Naive thymus-derived CD4-positive, alpha-beta T cell (primary cell): ENCODE data around the gene ESPNL. TPM values are rescaled to one million over a fixed set of nuclear protein-coding genes. Genes with fewer than 3 reads are reported as not detected.

ENCODE experiments used
- ATAC-seq: fragments of 150-1000 bp; cut with Tn5 transposase; 2 replicates; pipeline ENCODE4 v1.10.0; 2021; ENCODE audit warnings: mild to moderate bottlenecking, moderate library complexity
- CTCF ChIA-PET: fragments of 350-600 bp; sonication (Branson Sonifier 250); formaldehyde crosslinking; loops from one replicate; lab custom pipeline; 2021; ENCODE audit warnings: antibody characterized with exemption; lab: Charles Lee
- POLR2A ChIA-PET: fragments of 350-600 bp; sonication (Branson Sonifier 250); formaldehyde crosslinking; loops from one replicate; lab custom pipeline; 2021; ENCODE audit warnings: antibody characterized with exemption, inconsistent platforms; lab: Charles Lee
- DNase-seq, 9 donors: peaks; one replicate each; pipeline versions ENCODE4 v3.0.0 to v3.0.0-alpha.2; 2020 to 2022; ENCODE audit warnings: mixed read lengths in 1 of 9
- H3K27ac ChIP-seq: one replicate; pipeline ENCODE4 v1.7.0; 2013; ENCODE audit warnings: mild to moderate bottlenecking, low read depth, low read length, moderate library complexity
- H3K27me3 ChIP-seq, 2 donors: one replicate each; pipeline ENCODE4 v1.7.0; 2013; ENCODE audit warnings: low read length in 2 of 2, mild to moderate bottlenecking in 2 of 2, moderate library complexity in 2 of 2; ENCODE audit not compliant: control insufficient read depth in 2 of 2, insufficient read depth in 2 of 2
- H3K36me3 ChIP-seq, 3 experiments: 1 replicate in 2 of 3; 2 replicates in 1 of 3; pipeline ENCODE4 v1.7.0; 2013; ENCODE audit warnings: low read length in 3 of 3, mild to moderate bottlenecking in 3 of 3, moderate library complexity in 1 of 3; ENCODE audit not compliant: insufficient read depth in 3 of 3, control insufficient read depth in 2 of 3
- H3K4me1 ChIP-seq, 2 donors: one replicate each; pipeline ENCODE4 v1.7.0; 2013; ENCODE audit warnings: low read length in 2 of 2, mild to moderate bottlenecking in 2 of 2, moderate library complexity in 1 of 2; ENCODE audit not compliant: control insufficient read depth in 2 of 2, insufficient read depth in 2 of 2
- H3K4me3 ChIP-seq: 2 replicates; pipeline ENCODE4 v1.7.0; 2013; ENCODE audit warnings: mild to moderate bottlenecking, low read length
- H3K9me3 ChIP-seq, 3 experiments: 1 replicate in 2 of 3; 2 replicates in 1 of 3; pipeline ENCODE4 v1.7.0; 2013; ENCODE audit warnings: low read length in 3 of 3; ENCODE audit not compliant: control insufficient read depth in 2 of 3
- H3K27ac Mint-ChIP-seq, 9 donors: one replicate each; pipeline ENCODE4 v1.8.0; 2020 to 2022; ENCODE audit warnings: mixed read lengths in 9 of 9, mild to moderate bottlenecking in 8 of 9, moderate library complexity in 5 of 9, inconsistent platforms in 2 of 9
- H3K27me3 Mint-ChIP-seq, 5 donors: one replicate each; pipeline ENCODE4 v1.8.0; 2021 to 2022; ENCODE audit warnings: mixed read lengths in 5 of 5, mild to moderate bottlenecking in 1 of 5
- H3K36me3 Mint-ChIP-seq, 5 donors: one replicate each; pipeline ENCODE4 v1.8.0; 2020 to 2022; ENCODE audit warnings: mixed read lengths in 5 of 5, mild to moderate bottlenecking in 3 of 5, inconsistent platforms in 1 of 5
- H3K4me1 Mint-ChIP-seq, 7 donors: one replicate each; pipeline ENCODE4 v1.8.0; 2020 to 2022; ENCODE audit warnings: mixed read lengths in 7 of 7, mild to moderate bottlenecking in 3 of 7, inconsistent platforms in 1 of 7
- H3K4me3 Mint-ChIP-seq, 10 donors: one replicate each; pipeline ENCODE4 v1.8.0; 2020 to 2022; ENCODE audit warnings: mild to moderate bottlenecking in 10 of 10, mixed read lengths in 10 of 10, moderate library complexity in 6 of 10, inconsistent platforms in 2 of 10
- H3K9me3 Mint-ChIP-seq, 11 donors: one replicate each; pipeline ENCODE4 v1.8.0; 2020 to 2022; ENCODE audit warnings: mixed read lengths in 11 of 11, mild to moderate bottlenecking in 4 of 11, inconsistent platforms in 1 of 11, moderate library complexity in 1 of 11
- intact Hi-C, 2 donors: fragments of 100-400 bp; cut with micrococcal nuclease; formaldehyde crosslinking; loops; one replicate each; pipeline ENCODE4 v1.15.1; 2023
- polyA plus RNA-seq, 2 donors: library from polyadenylated mRNA; unstranded; fragments of 300-500 nt; fragmentation: Illumina TruSeq; gene quantifications; one replicate each; pipeline ENCODE4 v1.2.3, GENCODE V29; 2021
- total RNA-seq, 6 experiments: library from RNA in 5 of 6; stranded (reverse) in 5 of 6; gene quantifications; 1 replicate in 5 of 6; 2 replicates in 1 of 6; pipeline ENCODE4 v1.2.3 and lab custom pipeline; 2021 to 2026

The ESPNL gene
- total and polyA plus RNA-seq, 7 experiments from 2014 or later: 0.07 to 0.35 (median 0.31) TPM; not detected in 3

- Mint-ChIP-seq H3K4me3 (no peak overlapping the region), H3K27me3 (no peaks in the 10 kb centered on the region), H3K36me3 (peaks cover 0 to 13% (median 0%) of the 10 kb centered on the region in 5 donors), H3K4me1 (peaks cover 0 to 6% (median 0%) of the 10 kb centered on the region in 7 donors), H3K27ac (no peak overlapping the region), H3K9me3 (no peaks in the 10 kb centered on the region)
- Histone ChIP-seq H3K4me1 (no peaks in the 10 kb centered on the region), H3K9me3 (no peaks in the 10 kb centered on the region), H3K27me3 (no peaks in the 10 kb centered on the region), H3K36me3 (no peaks in the 10 kb centered on the region), H3K4me3 (no peak overlapping the region), H3K27ac (no peak overlapping the region)
- intact Hi-C loops: no loop called here
- peak in 1 of 9 donors; percentile 18 for DNase-seq
- ChIA-PET CTCF (no interaction called here), POLR2A (no interaction called here)
- ATAC-seq: no peak
These were observed 2.7 kb upstream of the ESPNL start for GRCh38 chr2:238097201-238097987.

- peaks cover 0 to 6% (median 0%) of the 10 kb centered on the region in 7 donors for H3K4me1 Mint-ChIP-seq
- H3K4me3 Mint-ChIP-seq: no peak overlapping the region
These were observed 1.9 kb upstream of the ESPNL start for GRCh38 chr2:238097988-238098871.

GRCh38 chr2:238098901-238099713 lies 1.0 kb upstream of the ESPNL start:
- ChIA-PET POLR2A (no interaction called here), CTCF (no interaction called here)
- Mint-ChIP-seq H3K36me3 (peaks cover 0 to 10% (median 0%) of the 10 kb centered on the region in 5 donors), H3K27me3 (no peaks in the 10 kb centered on the region), H3K27ac (peak overlapping the region in 2 of 9 donors; percentile 15 to 25), H3K4me1 (peaks cover 0 to 4% (median 0%) of the 10 kb centered on the region in 7 donors), H3K4me3 (no peak overlapping the region), H3K9me3 (no peaks in the 10 kb centered on the region)
- ATAC-seq (no peak), DNase-seq (peak in 2 of 9 donors; percentile 1 to 20)
- no peaks in the 10 kb centered on the region for H3K9me3 ChIP-seq
- intact Hi-C loops: no loop called here
- no peaks in the 10 kb centered on the region for H3K36me3 ChIP-seq
- H3K27ac ChIP-seq: no peak overlapping the region
- H3K27me3 ChIP-seq: no peaks in the 10 kb centered on the region
- no peak overlapping the region for H3K4me3 ChIP-seq
- no peaks in the 10 kb centered on the region for H3K4me1 ChIP-seq

More at GRCh38 chr2:238097988-238098871, 1.9 kb upstream of the ESPNL start:
- ATAC-seq: peak; percentile 88
- H3K36me3 ChIP-seq: no peaks in the 10 kb centered on the region
- H3K4me3 ChIP-seq: no peak overlapping the region
- H3K9me3 ChIP-seq: no peaks in the 10 kb centered on the region
- Mint-ChIP-seq H3K9me3 (no peaks in the 10 kb centered on the region), H3K27ac (no peak overlapping the region), H3K27me3 (no peaks in the 10 kb centered on the region), H3K36me3 (peaks cover 0 to 13% (median 0%) of the 10 kb centered on the region in 5 donors)
- no peaks in the 10 kb centered on the region for H3K27me3 ChIP-seq
- intact Hi-C loops: no loop called here
- H3K27ac ChIP-seq: no peak overlapping the region
- ChIA-PET CTCF (no interaction called here), POLR2A (no interaction called here)
- no peaks in the 10 kb centered on the region for H3K4me1 ChIP-seq
- DNase-seq: peak in 1 of 9 donors; percentile 36

- ATAC-seq (no peak), DNase-seq (peak in 2 of 9 donors; percentile 2 to 20)
- no peak overlapping the region for H3K4me3 ChIP-seq
- intact Hi-C loops: no loop called here
- H3K27me3 ChIP-seq: no peaks in the 10 kb centered on the region
- H3K9me3 ChIP-seq: no peaks in the 10 kb centered on the region
- H3K27ac ChIP-seq: no peak overlapping the region
- H3K36me3 ChIP-seq: no peaks in the 10 kb centered on the region
- no peaks in the 10 kb centered on the region for H3K9me3 Mint-ChIP-seq
- CTCF ChIA-PET: no interaction called here
- no peaks in the 10 kb centered on the region for H3K4me1 ChIP-seq
- H3K27ac Mint-ChIP-seq: no peak overlapping the region
- peaks cover 0 to 10% (median 0%) of the 10 kb centered on the region in 5 donors for H3K36me3 Mint-ChIP-seq
- POLR2A ChIA-PET: interaction anchor here (0.7 kb wide), 1 partner anchor 130 kb away, joined by 4 read pairs; no protein-coding TSS in a partner anchor
- no peaks in the 10 kb centered on the region for H3K27me3 Mint-ChIP-seq
- no peak overlapping the region for H3K4me3 Mint-ChIP-seq
- H3K4me1 Mint-ChIP-seq: peaks cover 0 to 4% (median 0%) of the 10 kb centered on the region in 7 donors
These were observed 459 bp upstream of the ESPNL start for GRCh38 chr2:238099714-238100048.

GRCh38 chr2:238100821-238101771 lies 956 bp downstream of the ESPNL start:
- no peaks in the 10 kb centered on the region for H3K4me1 ChIP-seq
- Mint-ChIP-seq H3K27me3 (no peaks in the 10 kb centered on the region), H3K4me1 (peaks cover 0 to 4% (median 0%) of the 10 kb centered on the region in 7 donors), H3K9me3 (no peaks in the 10 kb centered on the region), H3K36me3 (peaks cover 0 to 5% (median 0%) of the 10 kb centered on the region in 5 donors), H3K27ac (no peak overlapping the region), H3K4me3 (no peak overlapping the region)
- no peak overlapping the region for H3K27ac ChIP-seq
- ATAC-seq (no peak), DNase-seq (peak in 1 of 9 donors; percentile 19)
- POLR2A ChIA-PET: no interaction called here
- no peak overlapping the region for H3K4me3 ChIP-seq
- no peaks in the 10 kb centered on the region for H3K36me3 ChIP-seq
- intact Hi-C loops: no loop called here
- CTCF ChIA-PET: interaction anchor here (0.7 to 1.3 kb wide), 2 partner anchors 178 to 1751 kb away, joined by 3 to 4 read pairs; no protein-coding TSS in a partner anchor
- no peaks in the 10 kb centered on the region for H3K9me3 ChIP-seq
- H3K27me3 ChIP-seq: no peaks in the 10 kb centered on the region
